Activated CD4-positive, alpha-beta T cell treated with anti-CD3 and anti-CD28 coated beads, Interleukin-10, Interleukin-2, amounts not matched to agents 100 ng/mL and 50 ng/mL, durations not matched to agents 16 hours and 8 hours (primary cell): ENCODE results near the gene MAFB.

ENCODE experiments used
- DNase-seq: peaks from one replicate; pipeline ENCODE4 v3.0.0-alpha.2; 2020

The MAFB gene

GRCh38 chr20:40698744-40699143 lies 9.7 kb upstream of the MAFB start:
- no peak for DNase-seq

DNA sequence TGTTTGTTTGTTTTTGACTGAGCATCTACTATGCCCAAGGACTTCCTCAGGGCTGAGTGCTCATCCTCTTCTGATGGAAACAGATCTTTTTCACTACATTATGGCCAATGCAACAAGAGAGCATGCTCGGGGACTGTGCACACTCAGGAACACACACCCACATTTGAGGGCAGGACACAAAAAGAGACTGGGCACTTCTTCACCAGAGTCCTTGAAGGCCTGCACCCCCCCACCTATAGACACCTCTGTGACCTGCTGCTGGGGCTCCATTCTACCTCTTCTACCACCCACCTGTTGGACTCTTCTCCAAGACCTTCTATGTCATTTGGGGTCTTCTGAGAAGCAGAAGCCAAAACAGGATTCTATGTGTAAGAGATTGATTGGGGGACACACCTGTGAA lies 9.2 kb upstream of the MAFB start:
- no peak for DNase-seq

- no peak for DNase-seq
These were observed 8.5 kb upstream of the MAFB start for GRCh38 chr20:40697541-40697940.

GRCh38 chr20:40695214-40695613 lies 6.2 kb upstream of the MAFB start:
- no peak for DNase-seq

GRCh38 chr20:40694246-40694645 lies 5.2 kb upstream of the MAFB start:
- no peak for DNase-seq

DNA sequence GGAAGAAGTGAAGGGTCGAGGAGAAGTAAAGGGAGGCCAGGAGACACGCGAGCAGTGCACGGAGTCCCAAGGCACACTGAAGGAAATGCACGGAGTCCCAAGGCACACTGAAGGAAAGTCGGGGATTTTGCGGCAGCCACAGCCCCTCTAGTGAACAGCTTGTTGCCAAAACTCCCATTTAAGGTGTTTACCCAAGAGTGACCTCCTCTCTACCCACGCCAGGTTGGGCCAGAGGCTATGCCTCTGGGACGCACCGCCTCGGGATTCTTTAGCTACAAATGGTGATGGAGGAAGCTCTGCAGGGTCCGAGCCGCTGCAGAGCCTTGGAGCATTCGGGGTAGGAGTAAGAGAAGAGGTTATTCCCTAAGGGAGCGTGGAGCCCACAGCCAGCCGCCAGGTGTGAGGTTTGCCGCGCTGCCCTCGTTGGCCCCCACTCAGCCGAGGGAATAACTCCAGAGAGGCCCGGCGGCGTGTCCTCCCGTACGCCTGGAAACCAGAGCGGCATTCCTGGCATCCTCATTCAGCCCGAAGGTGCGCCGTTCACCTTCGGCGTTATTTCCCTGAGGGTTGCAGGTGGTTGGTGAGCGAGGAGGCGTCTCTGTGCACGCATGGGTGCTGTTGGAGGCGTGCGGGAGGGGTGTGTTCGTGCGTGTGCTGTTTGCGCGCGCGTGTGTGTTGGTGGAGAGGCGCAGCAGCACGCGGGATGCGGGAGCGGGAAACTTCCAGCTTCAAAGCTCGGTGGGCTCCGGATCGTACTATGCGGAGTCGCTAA lies 3.4 kb upstream of the MAFB start:
- no peak for DNase-seq

DNA sequence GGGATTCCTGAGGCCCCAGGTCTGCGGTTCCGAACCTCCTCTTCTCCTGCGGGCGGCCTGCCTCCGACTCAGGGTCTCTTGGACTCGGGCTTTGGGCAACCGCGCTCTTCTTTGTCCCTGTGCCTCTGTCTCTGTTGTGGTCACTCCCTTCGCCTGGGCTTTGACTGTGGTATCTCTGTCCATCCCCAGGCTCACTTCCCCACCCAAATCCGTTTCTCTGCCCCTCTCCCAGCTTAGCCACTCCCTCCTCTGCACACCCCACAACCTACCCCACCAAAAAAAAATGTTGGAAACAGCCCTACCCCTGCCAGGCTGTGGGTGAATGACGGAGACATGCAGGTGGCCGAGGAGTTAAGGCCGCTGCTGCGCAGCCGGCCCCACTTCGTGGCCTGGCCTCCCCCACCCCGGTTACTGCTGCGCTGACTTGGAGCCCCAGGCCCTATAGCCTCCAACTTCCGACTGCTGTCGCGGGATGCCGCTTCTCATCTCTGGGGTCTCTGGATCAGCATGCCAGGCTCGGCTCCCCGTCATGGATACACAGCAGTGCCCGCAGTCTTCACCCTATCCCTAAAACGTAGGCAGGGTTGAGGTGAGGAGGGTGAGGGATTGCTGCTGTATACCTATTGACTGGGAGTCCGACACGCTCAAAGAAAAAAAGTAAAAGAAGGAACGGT lies 2.7 kb upstream of the MAFB start:
- DNase-seq: no peak

- DNase-seq: no peak
These were observed 2.0 kb upstream of the MAFB start for GRCh38 chr20:40690836-40691565.

DNA sequence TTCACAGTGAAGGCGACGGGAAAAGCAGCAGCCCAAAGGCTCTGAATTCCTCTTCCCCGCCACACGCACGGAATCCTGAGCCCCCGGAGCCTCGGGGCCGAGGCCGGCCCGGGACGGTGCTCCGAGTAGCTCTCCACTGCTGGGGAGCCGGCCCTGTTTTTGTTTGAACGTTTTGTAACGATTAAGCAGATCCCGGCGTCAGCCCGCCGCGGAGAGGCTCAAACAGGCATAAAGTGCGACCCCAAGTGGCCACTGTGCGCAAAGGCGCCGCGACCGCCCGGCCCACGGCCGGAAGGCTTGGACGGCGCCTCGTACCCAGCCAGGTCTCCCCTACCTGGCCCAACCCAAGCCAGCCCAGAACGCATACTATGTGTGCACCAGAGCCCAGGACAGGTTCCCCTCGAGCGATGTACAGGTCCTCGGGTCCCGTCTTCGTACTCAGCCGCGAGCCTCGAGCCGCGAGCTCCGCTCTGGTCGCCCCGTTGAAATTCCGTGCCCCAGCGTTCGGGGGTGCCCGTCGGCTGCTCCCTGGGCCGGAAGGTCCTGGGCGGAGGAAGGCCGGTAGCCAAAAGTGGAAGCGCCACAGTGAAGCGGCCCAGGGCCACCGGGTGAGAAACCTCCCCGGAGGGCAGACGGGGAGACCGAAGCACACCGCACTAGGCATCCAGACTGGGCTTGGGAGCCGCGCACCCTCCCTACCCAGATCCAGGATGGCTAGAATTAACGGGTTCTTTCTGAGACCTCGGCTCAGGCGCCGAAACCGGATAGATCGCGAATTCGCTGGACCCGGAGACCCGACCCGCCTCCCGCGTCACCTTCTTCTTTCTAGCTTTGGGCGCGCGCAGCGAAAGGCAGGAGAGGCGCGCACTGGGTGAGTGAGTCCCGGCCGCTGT lies 1.2 kb upstream of the MAFB start:
- peak; percentile 84 for DNase-seq

GRCh38 chr20:40688129-40689099 lies 622 bp downstream of the MAFB start:
- no peak for DNase-seq

- no peak for DNase-seq
These were observed 1.5 kb downstream of the MAFB start for GRCh38 chr20:40687384-40688128.

GRCh38 chr20:40686893-40687292 lies 2.1 kb downstream of the MAFB start:
- DNase-seq: no peak

- no peak for DNase-seq
These were observed 2.6 kb downstream of the MAFB start for GRCh38 chr20:40686434-40686882.

GRCh38 chr20:40685349-40685748 lies 3.7 kb downstream of the MAFB start:
- DNase-seq: no peak

GRCh38 chr20:40683894-40684268 lies 5.2 kb downstream of the MAFB start:
- no peak for DNase-seq

DNA sequence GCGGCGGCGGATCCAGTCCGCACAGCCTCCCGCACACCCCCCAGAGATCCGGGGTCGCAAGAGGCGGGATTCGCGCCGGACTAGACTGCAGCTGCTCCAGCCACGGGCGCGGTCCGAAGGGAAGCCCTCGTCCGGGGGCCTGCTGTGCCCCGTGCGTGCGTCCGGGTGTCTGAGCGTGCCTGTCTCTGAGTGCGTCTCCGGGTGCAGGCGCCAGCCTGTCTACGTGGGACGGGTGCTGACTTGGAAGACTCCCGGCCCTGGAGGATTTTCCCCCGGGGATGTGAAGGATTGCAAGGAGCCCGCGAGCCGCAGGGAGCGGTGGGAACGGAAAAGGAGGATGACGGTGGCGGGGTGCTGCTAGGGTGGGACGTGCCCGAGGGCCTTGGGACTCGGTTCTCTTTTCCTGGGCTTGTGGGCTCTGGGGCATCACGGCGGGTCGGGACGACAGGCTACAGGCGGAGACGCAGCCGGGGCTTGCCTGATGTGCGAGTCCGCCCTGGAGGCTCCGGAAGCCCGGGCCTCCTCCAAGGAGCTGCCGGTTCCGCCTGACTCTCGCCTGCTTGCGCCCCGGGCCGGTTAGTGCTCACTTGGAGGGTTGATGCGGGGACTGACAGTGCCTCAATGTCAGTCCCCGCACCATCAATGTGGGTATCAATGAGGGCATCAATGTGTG lies 5.7 kb downstream of the MAFB start:
- DNase-seq: no peak

DNA sequence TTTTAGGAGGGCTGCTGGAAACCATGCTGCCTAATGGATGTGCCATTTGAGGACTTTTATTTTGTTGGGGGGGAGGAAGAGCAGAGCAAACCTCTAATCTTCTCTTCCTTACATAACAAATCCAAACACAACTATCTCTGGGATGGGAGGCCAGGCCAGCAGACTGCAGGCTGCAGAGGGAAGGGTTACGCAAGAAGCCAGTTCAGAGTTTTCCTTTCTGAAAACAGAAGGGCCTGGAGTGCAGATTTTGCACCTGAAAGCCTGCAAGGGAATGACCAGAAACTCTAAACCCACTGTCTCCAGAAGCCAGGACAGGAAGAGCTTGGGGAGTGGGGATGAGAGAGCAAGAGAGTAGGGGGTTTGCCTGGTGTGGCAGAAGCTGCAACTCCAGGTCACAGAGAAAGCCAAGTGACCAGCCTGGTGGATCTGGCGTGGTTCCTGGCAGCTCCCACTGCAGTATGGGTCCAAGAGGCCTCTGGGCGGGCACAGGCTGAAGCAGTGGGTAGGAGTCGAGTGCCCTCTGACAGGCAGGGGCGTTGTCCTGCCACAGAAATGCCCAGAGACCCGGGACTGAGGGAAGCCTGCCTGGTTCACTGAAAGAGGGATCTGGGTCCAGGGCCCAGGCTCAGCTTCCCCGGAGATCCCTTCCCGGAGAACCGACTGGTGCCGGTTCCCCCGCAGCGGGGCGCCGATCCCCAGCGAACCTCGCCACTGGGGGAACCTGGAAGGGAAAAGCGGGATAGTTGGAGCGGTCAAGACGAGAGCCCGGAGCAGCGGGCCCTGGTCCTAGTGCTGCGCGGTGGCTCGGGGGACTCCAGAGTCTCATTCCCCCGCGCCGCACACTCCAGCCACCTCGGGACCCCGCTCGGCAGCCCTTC lies 6.7 kb downstream of the MAFB start:
- no peak for DNase-seq

GRCh38 chr20:40681684-40682083 lies 7.4 kb downstream of the MAFB start:
- DNase-seq: no peak

DNA sequence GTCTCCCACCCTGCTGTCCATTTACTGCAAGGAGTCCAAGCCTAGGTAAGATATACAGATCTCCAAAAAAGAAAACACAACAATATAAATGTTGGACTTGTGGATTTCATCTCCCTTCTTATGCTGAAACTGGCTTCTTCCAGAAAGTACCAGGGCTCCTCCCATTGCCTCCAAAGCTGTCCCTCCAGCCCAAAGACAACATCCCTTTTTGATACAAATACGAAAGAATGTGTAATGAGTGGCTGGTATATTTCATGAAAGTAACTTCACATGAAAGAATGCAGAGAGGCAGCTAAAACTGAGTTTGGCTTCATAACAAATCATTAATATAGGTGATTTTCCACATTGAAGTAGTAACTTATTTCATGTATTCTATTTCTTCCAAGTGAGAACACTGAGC lies 7.9 kb downstream of the MAFB start:
- no peak for DNase-seq
